MCF 10A (cell line): ENCODE measurements around the gene RAPGEF5. TPM values are rescaled to one million over a fixed set of nuclear protein-coding genes. Genes with fewer than 3 reads are reported as not detected.

Experiments
- BruUV-seq: library from RNA; stranded (reverse); fragments of 400-500 nt; replicated peaks from 2 replicates; lab custom pipeline; 2021; lab: Mats Ljungman, UMichigan
- CTCF ChIA-PET: fragments of 300-600 bp; sonication (Branson Sonifier 250); formaldehyde crosslinking; extraction: SDS; loops from one replicate; lab custom pipeline; 2021; ENCODE audit warnings: antibody characterized with exemption, inconsistent platforms; lab: Yijun Ruan, JAX
- POLR2A ChIA-PET: fragments of 300-600, 350-650 bp; sonication (Branson Sonifier 250); formaldehyde crosslinking; extraction: SDS; loops from one replicate; lab custom pipeline; 2020; ENCODE audit warnings: antibody characterized with exemption, inconsistent platforms; lab: Yijun Ruan, JAX
- DNase-seq: peaks from one replicate; pipeline ENCODE4 v3.0.0-alpha.2; 2018; ENCODE audit not compliant: unreplicated experiment
- H3K27ac Mint-ChIP-seq: one replicate; pipeline ENCODE4 v1.8.0; 2022; ENCODE audit warnings: mild to moderate bottlenecking, low read depth, mixed read lengths; ENCODE audit not compliant: unreplicated experiment
- H3K27me3 Mint-ChIP-seq: one replicate; pipeline ENCODE4 v1.8.0; 2022; ENCODE audit warnings: mixed read lengths; ENCODE audit not compliant: insufficient read depth, unreplicated experiment
- H3K36me3 Mint-ChIP-seq: one replicate; pipeline ENCODE4 v1.8.0; 2022; ENCODE audit warnings: mild to moderate bottlenecking, moderate library complexity, mixed read lengths; ENCODE audit not compliant: insufficient read depth, unreplicated experiment
- H3K4me1 Mint-ChIP-seq: one replicate; pipeline ENCODE4 v1.8.0; 2022; ENCODE audit warnings: mixed read lengths; ENCODE audit not compliant: insufficient read depth, unreplicated experiment
- H3K4me3 Mint-ChIP-seq: one replicate; pipeline ENCODE4 v1.8.0; 2022; ENCODE audit warnings: mild to moderate bottlenecking, moderate library complexity, mixed read lengths; ENCODE audit not compliant: unreplicated experiment
- H3K9me3 Mint-ChIP-seq: one replicate; pipeline ENCODE4 v1.8.0; 2022; ENCODE audit warnings: mixed read lengths; ENCODE audit not compliant: unreplicated experiment
- CTCF ChIP-seq: fragments of 200-600 bp; IDR thresholded peaks from one replicate; pipeline ENCODE4 v1.8.0; 2022; ENCODE audit warnings: antibody characterized with exemption, mild to moderate bottlenecking; ENCODE audit not compliant: unreplicated experiment
- intact Hi-C: fragments of 100-400 bp; cut with micrococcal nuclease; formaldehyde crosslinking; loops from 2 replicates; pipeline ENCODE4 v1.14.1; 2022
- total RNA-seq: library from RNA; stranded (reverse); gene quantifications from 2 replicates; pipeline ENCODE4 v1.2.3, GENCODE V29; 2022

Gene RAPGEF5
- total RNA-seq, 1 experiment from 2014 or later: 1.9 TPM

- no peaks in the 10 kb centered on the region for H3K4me1 Mint-ChIP-seq
- BruUV-seq: no TSS peak
- H3K4me3 Mint-ChIP-seq: no peak overlapping the region
- H3K27me3 Mint-ChIP-seq: no peaks in the 10 kb centered on the region
- POLR2A ChIA-PET: no interaction called here
- no peaks in the 10 kb centered on the region for H3K36me3 Mint-ChIP-seq
- H3K9me3 Mint-ChIP-seq: no peaks in the 10 kb centered on the region
- intact Hi-C loops: no loop called here
- H3K27ac Mint-ChIP-seq: no peak overlapping the region
- DNase-seq: no peak
- CTCF ChIA-PET: interaction anchor here (0.6 to 1.0 kb wide), 2 partner anchors 80 to 359 kb away, joined by 3 read pairs; no protein-coding TSS in a partner anchor
- TF ChIP-seq CTCF: no peak
Measured at GRCh38 chr7:22183522-22184280, 173.3 kb downstream of the RAPGEF5 start.

- H3K36me3 Mint-ChIP-seq: no peaks in the 10 kb centered on the region
- H3K27ac Mint-ChIP-seq: no peak overlapping the region
- ChIA-PET POLR2A (no interaction called here), CTCF (no interaction called here)
- no TSS peak for BruUV-seq
- intact Hi-C loops: no loop called here
- no peaks in the 10 kb centered on the region for H3K27me3 Mint-ChIP-seq
- H3K9me3 Mint-ChIP-seq: no peaks in the 10 kb centered on the region
- TF ChIP-seq CTCF: no peak
- no peaks in the 10 kb centered on the region for H3K4me1 Mint-ChIP-seq
- no peak for DNase-seq
- no peak overlapping the region for H3K4me3 Mint-ChIP-seq
Measured at GRCh38 chr7:22182149-22182548, 174.8 kb downstream of the RAPGEF5 start.

GRCh38 chr7:22181663-22182062, 175.3 kb downstream of the RAPGEF5 start:
- Mint-ChIP-seq H3K4me1 (no peaks in the 10 kb centered on the region), H3K36me3 (no peaks in the 10 kb centered on the region), H3K27ac (no peak overlapping the region), H3K27me3 (no peaks in the 10 kb centered on the region), H3K4me3 (no peak overlapping the region), H3K9me3 (no peaks in the 10 kb centered on the region)
- ChIA-PET CTCF (no interaction called here), POLR2A (no interaction called here)
- no TSS peak for BruUV-seq
- DNase-seq: no peak
- no peak for TF ChIP-seq CTCF
- intact Hi-C loops: no loop called here

GRCh38 chr7:22179442-22179879, 177.5 kb downstream of the RAPGEF5 start:
- no peak for TF ChIP-seq CTCF
- POLR2A ChIA-PET: no interaction called here
- DNase-seq: no peak
- intact Hi-C loops: no loop called here
- Mint-ChIP-seq H3K9me3 (no peaks in the 10 kb centered on the region), H3K4me1 (no peaks in the 10 kb centered on the region), H3K27ac (no peak overlapping the region), H3K4me3 (no peak overlapping the region), H3K36me3 (no peaks in the 10 kb centered on the region), H3K27me3 (no peaks in the 10 kb centered on the region)
- CTCF ChIA-PET: no interaction called here
- BruUV-seq: no TSS peak
